ENCODE measurements around the gene TEDC2. TPM values are rescaled to one million over a fixed set of nuclear protein-coding genes. Genes with fewer than 3 reads are reported as not detected.

The TEDC2 gene
- total and polyA plus RNA-seq, 10 of the 15 experiments (the other 5 are each of a cell fraction or from before 2014, with no cell fraction given): 0.23 to 47.9 (median 19.1) TPM

DNA sequence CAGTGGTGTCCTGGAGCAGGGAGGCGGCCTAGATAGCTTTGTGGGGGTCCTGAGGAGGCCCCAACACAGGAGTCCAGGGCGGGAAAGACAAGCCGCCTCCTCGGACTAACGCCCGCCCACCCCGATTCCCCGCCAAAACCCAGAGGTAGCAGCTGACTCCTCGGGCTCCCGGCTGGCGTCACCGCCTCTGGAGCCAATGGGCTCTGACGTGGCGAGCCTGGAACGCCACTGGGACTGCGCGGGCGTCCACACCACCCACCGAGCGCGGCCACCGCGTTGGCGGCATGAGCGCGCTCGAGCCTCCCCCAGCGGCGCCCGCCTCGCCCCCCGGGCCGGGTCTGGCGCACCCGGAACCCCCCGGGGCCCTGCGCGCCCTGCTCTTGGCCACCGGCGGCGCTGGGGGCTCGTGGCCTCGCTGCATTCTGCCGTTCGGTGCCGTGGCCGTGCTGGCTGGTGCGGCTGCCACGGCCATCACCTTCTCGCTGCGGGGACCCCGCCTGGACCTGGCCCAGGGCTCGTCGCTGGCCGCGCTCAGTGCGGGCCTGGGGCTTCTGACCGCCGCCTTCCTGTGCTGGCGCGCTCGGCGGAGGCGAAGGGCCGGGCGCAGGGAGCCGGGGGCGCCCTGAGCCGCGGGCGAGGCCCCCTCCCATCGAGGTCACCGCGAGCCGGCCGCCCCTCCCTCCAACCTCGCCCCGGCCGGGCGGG, 7.8 kb downstream of the TEDC2 start (continued):
- TF ChIP-seq, protein P1, sequence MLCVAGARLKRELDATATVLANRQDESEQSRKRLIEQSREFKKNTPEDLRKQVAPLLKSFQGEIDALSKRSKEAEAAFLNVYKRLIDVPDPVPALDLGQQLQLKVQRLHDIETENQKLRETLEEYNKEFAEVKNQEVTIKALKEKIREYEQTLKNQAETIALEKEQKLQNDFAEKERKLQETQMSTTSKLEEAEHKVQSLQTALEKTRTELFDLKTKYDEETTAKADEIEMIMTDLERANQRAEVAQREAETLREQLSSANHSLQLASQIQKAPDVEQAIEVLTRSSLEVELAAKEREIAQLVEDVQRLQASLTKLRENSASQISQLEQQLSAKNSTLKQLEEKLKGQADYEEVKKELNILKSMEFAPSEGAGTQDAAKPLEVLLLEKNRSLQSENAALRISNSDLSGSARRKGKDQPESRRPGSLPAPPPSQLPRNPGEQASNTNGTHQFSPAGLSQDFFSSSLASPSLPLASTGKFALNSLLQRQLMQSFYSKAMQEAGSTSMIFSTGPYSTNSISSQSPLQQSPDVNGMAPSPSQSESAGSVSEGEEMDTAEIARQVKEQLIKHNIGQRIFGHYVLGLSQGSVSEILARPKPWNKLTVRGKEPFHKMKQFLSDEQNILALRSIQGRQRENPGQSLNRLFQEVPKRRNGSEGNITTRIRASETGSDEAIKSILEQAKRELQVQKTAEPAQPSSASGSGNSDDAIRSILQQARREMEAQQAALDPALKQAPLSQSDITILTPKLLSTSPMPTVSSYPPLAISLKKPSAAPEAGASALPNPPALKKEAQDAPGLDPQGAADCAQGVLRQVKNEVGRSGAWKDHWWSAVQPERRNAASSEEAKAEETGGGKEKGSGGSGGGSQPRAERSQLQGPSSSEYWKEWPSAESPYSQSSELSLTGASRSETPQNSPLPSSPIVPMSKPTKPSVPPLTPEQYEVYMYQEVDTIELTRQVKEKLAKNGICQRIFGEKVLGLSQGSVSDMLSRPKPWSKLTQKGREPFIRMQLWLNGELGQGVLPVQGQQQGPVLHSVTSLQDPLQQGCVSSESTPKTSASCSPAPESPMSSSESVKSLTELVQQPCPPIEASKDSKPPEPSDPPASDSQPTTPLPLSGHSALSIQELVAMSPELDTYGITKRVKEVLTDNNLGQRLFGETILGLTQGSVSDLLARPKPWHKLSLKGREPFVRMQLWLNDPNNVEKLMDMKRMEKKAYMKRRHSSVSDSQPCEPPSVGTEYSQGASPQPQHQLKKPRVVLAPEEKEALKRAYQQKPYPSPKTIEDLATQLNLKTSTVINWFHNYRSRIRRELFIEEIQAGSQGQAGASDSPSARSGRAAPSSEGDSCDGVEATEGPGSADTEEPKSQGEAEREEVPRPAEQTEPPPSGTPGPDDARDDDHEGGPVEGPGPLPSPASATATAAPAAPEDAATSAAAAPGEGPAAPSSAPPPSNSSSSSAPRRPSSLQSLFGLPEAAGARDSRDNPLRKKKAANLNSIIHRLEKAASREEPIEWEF (IDR thresholded peaks at IDR 0.05; ENCODE audit: insufficient replicate concordance, low read depth, low read length): no peak
- TF ChIP-seq CEBPB (IDR thresholded peaks at IDR 0.05; ENCODE audit: borderline replicate concordance in 1 of 2, low read depth in 2 of 2, low read length in 2 of 2): no peak
- TF ChIP-seq SPI1 (IDR thresholded peaks at IDR 0.05; ENCODE audit: borderline replicate concordance, insufficient read depth, low read depth, low read length): no peak
- peak in 1 of 2 experiments; percentile 64; a peak in 1 of 3 replicates for TF ChIP-seq EGR1 (IDR thresholded peaks at IDR 0.05; ENCODE audit: borderline replicate concordance in 1 of 2, low read depth in 2 of 2, low read length in 2 of 2)
- peak; percentile 67; the same call in 1 of the 2 replicates for TF ChIP-seq RB1 (IDR thresholded peaks at IDR 0.05; ENCODE audit: borderline replicate concordance)
- TF ChIP-seq ZSCAN29 (IDR thresholded peaks at IDR 0.05): 0 out of 2 replicates have a peak, but pooled peaks have one; percentile 51
- no peak for TF ChIP-seq CBX3 (IDR thresholded peaks at IDR 0.05; ENCODE audit: borderline replicate concordance, low read depth)
- no peak for TF ChIP-seq SMAD5 (IDR thresholded peaks at IDR 0.05; ENCODE audit: low read depth)
- no peak for TF ChIP-seq SMC3 (IDR thresholded peaks at IDR 0.05; ENCODE audit: borderline replicate concordance, low read length)
- no peak for TF ChIP-seq ZBED1 (IDR thresholded peaks at IDR 0.05; ENCODE audit: borderline replicate concordance)
- no peak for TF ChIP-seq MEF2B (IDR thresholded peaks at IDR 0.05; ENCODE audit: partially characterized antibody, poor library complexity, severe bottlenecking)
- no peak for TF ChIP-seq CHD4 (IDR thresholded peaks at IDR 0.05)
- no peak for TF ChIP-seq CREB1 (IDR thresholded peaks at IDR 0.05; ENCODE audit: low read depth)
- TF ChIP-seq MTA2 (IDR thresholded peaks at IDR 0.05; ENCODE audit: low read depth): no peak
- TF ChIP-seq ZNF274 (IDR thresholded peaks at IDR 0.05; ENCODE audit: insufficient read depth, insufficient read length): no peak
- no peak for TF ChIP-seq MXI1 (IDR thresholded peaks at IDR 0.05; ENCODE audit: low read depth, low read length)
- TF ChIP-seq, protein P2, sequence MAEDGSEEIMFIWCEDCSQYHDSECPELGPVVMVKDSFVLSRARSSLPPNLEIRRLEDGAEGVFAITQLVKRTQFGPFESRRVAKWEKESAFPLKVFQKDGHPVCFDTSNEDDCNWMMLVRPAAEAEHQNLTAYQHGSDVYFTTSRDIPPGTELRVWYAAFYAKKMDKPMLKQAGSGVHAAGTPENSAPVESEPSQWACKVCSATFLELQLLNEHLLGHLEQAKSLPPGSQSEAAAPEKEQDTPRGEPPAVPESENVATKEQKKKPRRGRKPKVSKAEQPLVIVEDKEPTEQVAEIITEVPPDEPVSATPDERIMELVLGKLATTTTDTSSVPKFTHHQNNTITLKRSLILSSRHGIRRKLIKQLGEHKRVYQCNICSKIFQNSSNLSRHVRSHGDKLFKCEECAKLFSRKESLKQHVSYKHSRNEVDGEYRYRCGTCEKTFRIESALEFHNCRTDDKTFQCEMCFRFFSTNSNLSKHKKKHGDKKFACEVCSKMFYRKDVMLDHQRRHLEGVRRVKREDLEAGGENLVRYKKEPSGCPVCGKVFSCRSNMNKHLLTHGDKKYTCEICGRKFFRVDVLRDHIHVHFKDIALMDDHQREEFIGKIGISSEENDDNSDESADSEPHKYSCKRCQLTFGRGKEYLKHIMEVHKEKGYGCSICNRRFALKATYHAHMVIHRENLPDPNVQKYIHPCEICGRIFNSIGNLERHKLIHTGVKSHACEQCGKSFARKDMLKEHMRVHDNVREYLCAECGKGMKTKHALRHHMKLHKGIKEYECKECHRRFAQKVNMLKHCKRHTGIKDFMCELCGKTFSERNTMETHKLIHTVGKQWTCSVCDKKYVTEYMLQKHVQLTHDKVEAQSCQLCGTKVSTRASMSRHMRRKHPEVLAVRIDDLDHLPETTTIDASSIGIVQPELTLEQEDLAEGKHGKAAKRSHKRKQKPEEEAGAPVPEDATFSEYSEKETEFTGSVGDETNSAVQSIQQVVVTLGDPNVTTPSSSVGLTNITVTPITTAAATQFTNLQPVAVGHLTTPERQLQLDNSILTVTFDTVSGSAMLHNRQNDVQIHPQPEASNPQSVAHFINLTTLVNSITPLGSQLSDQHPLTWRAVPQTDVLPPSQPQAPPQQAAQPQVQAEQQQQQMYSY (CRISPR knock-in tag; IDR thresholded peaks at IDR 0.05): no peak
- TF ChIP-seq TCF7 (IDR thresholded peaks at IDR 0.05; ENCODE audit: borderline replicate concordance): no peak
- TF ChIP-seq SREBF1 (IDR thresholded peaks at IDR 0.05; ENCODE audit: low read length): no peak
- TF ChIP-seq PAX8 (IDR thresholded peaks at IDR 0.05): no peak
- TF ChIP-seq ZNF622 (IDR thresholded peaks at IDR 0.05): no peak
- TF ChIP-seq ZNF207 (IDR thresholded peaks at IDR 0.05; ENCODE audit: borderline replicate concordance): no peak

All from GM12878 (cell line).